LNCaP clone FGC (cell line): ENCODE measurements around the gene LRRN4CL.
"Not testable (repeated sequence)": the region's sequence is repeated elsewhere in the genome, so short reads cannot be mapped to it uniquely, and the experiment has no call there.

Experiments
- DNase-seq: peaks from one replicate; pipeline ENCODE4 v3.0.0-alpha.2; 2011; ENCODE audit warnings: low read depth
- H3K4me3 ChIP-seq: 2 replicates; pipeline ENCODE4 v1.5.1; 2011; ENCODE audit warnings: mild to moderate bottlenecking, low read depth, low read length, control low read depth
- TF ChIP-seq, protein P1 (sequence below): IDR thresholded peaks from 2 replicates; pipeline ENCODE4 v1.5.1; 2012; ENCODE audit warnings: mild to moderate bottlenecking; ENCODE audit not compliant: control insufficient read depth, insufficient read depth; ENCODE audit errors: extremely low read depth

The LRRN4CL gene

DNA sequence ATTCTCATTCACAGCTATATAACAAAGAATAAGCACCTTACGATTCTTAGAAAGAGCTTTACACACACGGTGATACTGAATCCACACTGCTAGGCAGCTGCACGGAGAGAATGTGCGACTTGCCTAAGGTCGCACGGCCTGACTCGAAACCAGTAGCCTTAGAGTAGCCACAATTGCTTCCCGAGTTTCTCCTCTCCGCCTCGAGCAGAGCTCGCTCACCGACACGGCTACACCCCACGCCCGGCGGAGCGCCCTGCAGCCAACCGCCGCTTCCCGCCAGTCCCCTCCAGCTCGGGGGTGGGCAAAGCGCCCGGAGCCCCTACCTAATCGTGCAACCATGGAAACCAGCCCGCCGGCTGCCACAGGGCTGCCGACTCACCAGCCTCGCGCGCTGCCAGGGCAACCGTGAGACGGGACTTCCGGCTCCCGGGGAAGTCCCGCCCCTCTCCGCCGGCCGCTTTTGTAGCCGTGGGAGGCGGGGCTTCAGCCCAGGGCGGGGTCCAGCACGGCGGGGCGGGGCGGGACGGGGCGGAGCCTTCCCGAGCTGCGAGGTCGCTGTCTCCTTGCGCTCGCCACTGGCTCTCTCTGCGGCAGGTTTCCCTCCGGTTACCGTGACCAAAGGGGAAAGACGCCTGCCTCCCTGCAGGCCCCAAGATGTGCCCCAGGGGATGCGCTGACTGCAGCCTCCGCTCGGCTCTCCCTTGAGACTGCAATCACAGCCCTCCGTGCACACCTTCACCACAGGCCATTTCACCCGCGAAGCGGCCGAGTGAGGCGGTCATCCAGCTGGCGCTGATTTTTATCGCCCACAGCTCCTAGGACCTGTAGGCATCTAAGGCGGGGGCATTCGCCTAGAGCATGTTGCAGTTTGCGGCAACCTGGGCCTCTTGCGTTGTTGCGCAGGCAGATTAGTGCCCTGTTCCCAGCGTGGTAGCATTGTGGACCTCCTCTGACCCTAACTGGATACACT lies 16.8 kb upstream of the LRRN4CL start:
- no peak for DNase-seq
- peak overlapping the region; percentile 81 for H3K4me3 ChIP-seq
- TF ChIP-seq, protein P1, sequence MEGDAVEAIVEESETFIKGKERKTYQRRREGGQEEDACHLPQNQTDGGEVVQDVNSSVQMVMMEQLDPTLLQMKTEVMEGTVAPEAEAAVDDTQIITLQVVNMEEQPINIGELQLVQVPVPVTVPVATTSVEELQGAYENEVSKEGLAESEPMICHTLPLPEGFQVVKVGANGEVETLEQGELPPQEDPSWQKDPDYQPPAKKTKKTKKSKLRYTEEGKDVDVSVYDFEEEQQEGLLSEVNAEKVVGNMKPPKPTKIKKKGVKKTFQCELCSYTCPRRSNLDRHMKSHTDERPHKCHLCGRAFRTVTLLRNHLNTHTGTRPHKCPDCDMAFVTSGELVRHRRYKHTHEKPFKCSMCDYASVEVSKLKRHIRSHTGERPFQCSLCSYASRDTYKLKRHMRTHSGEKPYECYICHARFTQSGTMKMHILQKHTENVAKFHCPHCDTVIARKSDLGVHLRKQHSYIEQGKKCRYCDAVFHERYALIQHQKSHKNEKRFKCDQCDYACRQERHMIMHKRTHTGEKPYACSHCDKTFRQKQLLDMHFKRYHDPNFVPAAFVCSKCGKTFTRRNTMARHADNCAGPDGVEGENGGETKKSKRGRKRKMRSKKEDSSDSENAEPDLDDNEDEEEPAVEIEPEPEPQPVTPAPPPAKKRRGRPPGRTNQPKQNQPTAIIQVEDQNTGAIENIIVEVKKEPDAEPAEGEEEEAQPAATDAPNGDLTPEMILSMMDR: no peak

DNA sequence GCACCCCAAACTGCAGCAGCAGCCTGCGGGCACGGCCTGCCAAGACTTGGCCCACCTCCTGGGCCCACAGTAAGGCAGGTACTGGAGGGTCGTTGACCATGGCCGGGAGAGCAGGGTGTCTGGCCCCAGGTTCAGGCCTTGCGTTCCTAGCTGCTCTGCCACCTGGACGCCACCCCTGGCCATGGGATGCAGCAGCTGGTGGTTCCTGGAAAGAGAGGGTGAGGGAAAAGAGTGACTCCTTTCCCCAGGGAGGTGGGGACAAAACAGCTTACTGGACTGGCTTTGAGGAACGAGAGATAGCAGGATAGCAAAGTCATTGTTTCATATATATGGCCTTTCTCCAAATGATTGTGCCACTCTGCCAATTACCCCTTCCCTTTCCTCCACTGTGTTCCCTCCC lies 16.1 kb upstream of the LRRN4CL start:
- peak overlapping the region; percentile 81 for H3K4me3 ChIP-seq
- no peak for DNase-seq
- TF ChIP-seq, protein P1: 0 out of 2 replicates have a peak, but pooled peaks have one; percentile 16

GRCh38 chr11:62703921-62704320 lies 14.6 kb upstream of the LRRN4CL start:
- not testable (repeated sequence) for H3K4me3 ChIP-seq, DNase-seq

DNA sequence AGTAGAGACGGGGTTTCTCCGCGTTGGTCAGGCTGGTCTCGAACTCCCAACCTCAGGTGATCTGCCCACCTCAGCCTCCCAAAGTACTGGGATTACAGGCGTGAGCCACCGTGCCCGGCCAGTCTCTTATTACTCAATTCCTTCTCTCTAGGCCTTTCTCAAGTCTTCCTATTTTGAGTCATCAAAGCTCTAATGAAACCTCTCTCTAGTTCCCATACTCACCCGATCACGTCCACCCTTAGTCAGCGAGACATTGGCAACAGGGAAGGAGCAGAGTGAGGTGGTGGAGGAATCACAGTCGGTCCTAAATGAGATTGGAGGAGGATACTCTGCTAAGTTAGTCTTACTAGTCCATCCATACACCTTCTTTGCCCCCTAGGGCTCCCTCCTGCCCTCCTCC lies 12.9 kb upstream of the LRRN4CL start:
- TF ChIP-seq, protein P1: no peak
- DNase-seq: no peak
- H3K4me3 ChIP-seq: no peak overlapping the region

GRCh38 chr11:62694455-62695167 lies 5.3 kb upstream of the LRRN4CL start:
- TF ChIP-seq, protein P1: peak; percentile 73
- no peak overlapping the region for H3K4me3 ChIP-seq
- DNase-seq: no peak

GRCh38 chr11:62693624-62694023 lies 4.3 kb upstream of the LRRN4CL start:
- not testable (repeated sequence) for H3K4me3 ChIP-seq, DNase-seq

DNA sequence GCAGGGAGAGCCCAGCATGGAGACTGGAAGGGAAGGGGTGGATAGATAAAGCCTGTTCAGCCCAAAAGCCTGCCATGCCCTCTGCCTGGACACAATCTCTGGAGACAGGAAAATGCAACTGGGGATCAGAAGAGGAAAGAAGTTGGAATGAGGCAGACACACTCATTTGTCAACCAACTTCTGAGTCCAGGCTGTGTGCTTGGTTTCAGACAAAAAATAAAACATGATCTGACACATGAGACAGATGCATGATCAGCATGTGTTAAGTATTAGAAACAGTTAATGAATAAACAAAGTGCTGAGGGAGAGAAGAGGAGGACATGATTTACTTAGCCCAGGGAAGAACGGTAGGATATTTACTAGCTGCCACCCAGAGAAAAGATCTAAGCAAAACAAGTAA lies 839 bp downstream of the LRRN4CL start:
- TF ChIP-seq, protein P1: no peak
- H3K4me3 ChIP-seq: no peak overlapping the region

More for the DNA sequence above, 839 bp downstream of the LRRN4CL start:
- DNase-seq: no peak
